Fibroblast of upper back skin (primary cell): ENCODE measurements around the gene POU3F3.

ENCODE experiments used
- DNase-seq: peaks from one replicate; pipeline ENCODE4 v3.0.0-alpha.2; 2013

The POU3F3 gene

DNA sequence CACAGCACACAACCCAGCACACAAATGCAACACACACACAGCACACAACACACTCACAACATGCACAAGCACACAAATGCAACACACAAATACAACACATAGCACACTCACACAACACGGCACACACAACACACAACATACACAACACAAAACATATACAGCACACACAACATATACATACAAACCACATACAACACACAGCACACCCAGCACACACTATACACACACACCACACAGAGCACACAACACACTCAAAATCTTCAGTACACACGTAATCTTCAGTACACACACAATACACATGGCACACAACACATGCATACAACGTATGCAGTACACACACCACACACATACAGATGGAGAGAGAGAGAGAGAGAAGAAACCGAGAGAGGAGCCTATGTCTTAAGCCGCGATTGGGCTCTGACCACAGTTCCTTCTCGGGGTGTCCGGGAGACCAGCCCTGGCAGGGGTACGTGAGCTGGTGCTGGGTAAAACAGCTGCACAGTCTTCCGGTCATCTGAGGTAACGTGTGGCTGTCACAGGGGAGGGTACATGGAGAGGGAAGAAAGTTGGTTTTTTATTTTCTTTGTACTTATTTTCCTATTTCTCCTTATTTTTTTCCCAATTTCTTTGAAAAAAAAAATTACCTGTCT, 25.1 kb downstream of the POU3F3 start:
- DNase-seq, result no peak

DNA sequence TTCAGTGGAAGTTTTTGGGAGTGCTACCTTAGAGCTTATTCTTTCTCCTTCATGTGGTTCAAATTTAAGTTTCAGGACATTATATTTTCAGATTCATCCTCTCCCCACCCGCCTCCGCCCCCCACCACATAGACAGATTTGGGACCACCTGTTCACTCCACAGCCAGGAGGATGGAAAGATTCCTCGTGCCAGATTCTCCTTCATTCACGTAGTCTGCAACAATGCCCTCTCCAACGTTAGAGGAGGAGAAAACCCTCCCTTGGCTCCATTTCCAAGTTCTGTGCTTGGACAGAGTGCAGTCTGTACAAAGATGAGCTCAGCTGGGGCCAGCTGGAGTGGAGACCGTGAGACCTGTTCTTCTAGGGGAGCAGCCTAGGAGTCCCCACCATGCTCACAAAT, 26.2 kb downstream of the POU3F3 start:
- DNase-seq, result no peak

DNA sequence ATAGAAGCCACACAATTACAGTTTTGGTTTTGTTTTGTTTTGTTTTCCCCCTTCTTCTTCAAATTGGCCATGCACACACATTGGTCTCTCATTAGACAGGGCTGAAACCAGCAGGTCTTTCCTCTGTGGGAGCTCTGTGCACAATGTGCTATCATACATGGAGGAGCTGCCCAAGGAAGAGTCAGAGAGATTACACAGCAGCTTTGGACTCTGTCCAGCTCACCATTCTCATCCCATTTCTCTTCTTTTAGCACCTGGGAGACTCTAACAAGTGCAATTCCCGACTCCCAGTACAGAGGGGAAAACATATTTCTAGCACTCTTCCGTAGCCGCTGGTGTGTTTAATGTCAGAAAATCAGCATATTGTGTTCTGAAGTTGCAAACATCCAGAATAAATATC, 29.4 kb downstream of the POU3F3 start:
- DNase-seq, result no peak

- DNase-seq, result no peak
Measured at GRCh38 chr2:104885119-104885782, 31.3 kb downstream of the POU3F3 start.

DNA sequence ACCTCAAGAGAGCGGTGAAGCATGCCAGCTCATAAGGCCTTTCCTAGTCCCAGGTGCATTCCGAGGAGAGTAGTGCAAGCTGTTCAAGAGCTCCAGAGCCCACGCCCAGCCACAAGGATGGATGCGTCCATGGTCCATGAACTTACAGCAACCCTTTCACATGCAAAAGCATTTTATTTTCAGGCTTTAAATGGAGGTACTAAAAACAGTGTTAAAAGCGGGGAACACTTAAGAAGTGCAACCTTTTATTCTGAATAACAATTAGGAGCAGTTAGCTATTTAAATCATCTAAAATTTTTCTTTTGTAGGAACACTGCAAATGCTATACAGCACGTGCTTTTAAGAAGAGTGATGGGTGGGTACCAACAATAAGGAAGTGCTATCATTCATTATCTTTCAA, 33.8 kb downstream of the POU3F3 start:
- DNase-seq, result no peak

- DNase-seq, result no peak
Measured at GRCh38 chr2:104888489-104889258, 34.8 kb downstream of the POU3F3 start.

GRCh38 chr2:104889291-104889959, 35.5 kb downstream of the POU3F3 start:
- no peak for DNase-seq

GRCh38 chr2:104889960-104890684, 36.2 kb downstream of the POU3F3 start:
- DNase-seq, result no peak

DNA sequence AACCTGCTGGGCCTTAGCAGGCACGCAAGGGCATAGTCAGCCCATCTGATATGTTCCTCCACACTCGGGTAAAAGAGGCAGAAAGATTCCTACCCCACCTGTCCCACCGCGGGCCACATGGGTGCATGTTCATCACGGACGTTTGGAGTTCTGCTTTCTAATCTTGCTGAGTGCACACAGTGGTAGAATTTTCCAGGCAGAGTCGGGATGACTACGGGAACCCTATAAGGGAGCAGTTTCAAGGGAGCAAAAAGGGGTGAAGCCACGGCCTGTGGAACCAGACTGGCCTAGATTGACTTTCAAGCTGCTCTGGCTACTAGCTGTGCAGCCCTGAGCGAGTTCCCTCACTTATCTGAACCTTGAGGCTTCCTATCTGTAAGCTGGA, 36.8 kb downstream of the POU3F3 start:
- no peak for DNase-seq

GRCh38 chr2:104891145-104891544, 37.2 kb downstream of the POU3F3 start:
- no peak for DNase-seq

DNA sequence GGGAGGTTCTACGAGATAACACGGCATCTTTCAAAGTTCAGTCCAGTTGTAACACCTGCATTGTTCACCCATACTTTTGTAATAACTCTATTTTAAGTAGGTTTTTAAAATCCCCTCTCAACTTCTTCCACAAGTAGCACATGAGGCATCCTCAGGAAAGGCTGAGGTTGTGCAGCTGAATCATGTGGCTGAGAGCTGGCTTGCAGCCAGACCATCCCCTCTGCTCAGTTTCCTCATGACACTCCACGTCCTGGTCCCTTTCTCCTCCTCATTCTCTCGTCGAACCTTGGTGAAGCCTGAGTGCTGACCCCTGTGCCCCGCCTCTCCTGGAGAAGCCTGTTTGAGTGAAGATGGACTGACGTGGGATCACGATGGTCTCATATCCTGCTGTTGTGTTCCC, 42.5 kb downstream of the POU3F3 start:
- DNase-seq, result peak; percentile 1

DNA sequence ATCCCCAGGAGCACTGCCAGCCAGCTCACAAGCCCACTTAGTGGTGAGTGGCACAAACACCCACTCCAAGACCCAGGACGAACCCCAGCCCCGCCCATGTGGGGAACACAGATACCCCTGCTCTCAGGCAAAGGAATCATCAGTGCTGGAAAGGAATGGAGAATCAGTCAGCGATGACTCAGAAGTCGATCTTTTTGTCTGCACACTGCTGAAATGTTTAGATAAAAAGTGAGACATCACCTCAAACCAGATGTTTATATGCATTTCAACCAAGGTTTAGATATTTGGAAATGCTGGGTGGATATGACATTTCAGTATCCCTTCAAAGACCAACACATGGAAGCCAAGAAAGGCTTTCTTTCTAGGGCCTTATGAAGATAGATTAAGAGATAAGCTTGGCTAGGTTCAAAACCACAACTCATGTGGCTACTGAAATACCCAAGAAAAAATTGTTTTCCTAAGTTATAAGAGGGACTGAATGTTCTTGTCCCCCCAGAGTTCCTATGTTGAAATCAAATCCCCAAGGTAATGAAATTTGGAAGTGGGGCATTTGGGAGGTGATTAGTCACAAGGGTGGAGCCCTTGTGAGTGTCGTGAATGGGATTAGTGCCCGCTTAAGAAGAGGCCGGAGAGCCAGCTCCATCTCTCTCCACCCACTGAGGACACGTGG, 43.7 kb downstream of the POU3F3 start:
- DNase-seq, result peak; percentile 63

- DNase-seq, result no peak
Measured at GRCh38 chr2:104900608-104901007, 46.7 kb downstream of the POU3F3 start.

DNA sequence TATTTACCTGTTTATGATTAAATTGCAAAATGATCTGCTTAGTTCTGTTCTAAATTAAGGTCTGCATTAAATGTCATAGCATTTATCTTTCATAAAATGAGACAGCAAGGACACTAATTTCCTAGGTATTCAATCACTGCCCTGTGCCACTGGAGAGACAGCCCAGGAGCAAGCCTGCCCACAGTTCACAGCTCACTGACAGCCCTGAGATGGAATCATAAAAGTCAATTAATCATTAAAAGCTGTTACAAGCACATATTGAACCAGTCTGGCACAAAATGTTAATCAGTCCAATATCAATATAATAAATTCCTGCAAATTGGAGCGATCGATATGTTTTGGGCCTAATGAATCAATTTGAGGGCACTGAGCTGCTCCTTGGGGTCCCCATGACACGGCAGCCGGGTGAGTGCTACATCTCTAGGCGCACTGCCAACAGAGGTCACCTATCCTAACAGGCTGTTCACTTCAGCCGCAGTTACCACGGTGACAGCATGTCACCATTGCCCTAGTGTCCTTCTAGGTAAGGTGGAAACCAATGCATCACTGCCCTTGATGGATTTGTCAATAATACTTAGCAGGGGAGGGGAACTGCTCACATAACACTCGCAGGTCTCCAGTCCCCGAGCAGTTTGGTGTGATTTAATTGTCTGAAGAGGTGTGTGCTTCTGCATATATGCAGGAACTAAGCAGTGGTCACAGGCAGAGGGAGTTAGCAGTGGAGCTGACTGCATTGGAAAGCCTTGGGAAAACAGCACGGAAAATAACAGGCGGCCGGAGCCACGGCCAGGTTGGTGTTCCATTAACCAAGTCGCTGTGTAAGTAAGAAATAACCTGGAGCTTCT, 47.3 kb downstream of the POU3F3 start:
- no peak for DNase-seq

- no peak for DNase-seq
Measured at GRCh38 chr2:104902317-104902716, 48.4 kb downstream of the POU3F3 start.
